Psoas muscle (tissue), 8 donors: ENCODE data around the gene CDC26. TPM values are rescaled to one million over a fixed set of nuclear protein-coding genes. Genes with fewer than 3 reads are reported as not detected.

Source experiments
- ATAC-seq, 4 donors: fragments of 200-7000 bp; cut with Tn5 transposase; one replicate each; pipeline ENCODE4 v1.9.1; 2020; ENCODE audit warnings: moderate library complexity in 3 of 4, mild to moderate bottlenecking in 2 of 4
- DNase-seq, 2 donors: peaks; one replicate each; pipeline ENCODE4 v3.0.0-alpha.2; 2020
- H3K27ac ChIP-seq: fragments of 200-600 bp; one replicate; pipeline ENCODE4 v1.8.0; 2022
- H3K27me3 ChIP-seq, 3 donors: fragments of 200-600 bp in 1 of 3; one replicate each; pipeline versions ENCODE4 v1.6.1 to v1.8.0; 2013 to 2022; ENCODE audit warnings: low read length in 2 of 3, mild to moderate bottlenecking in 2 of 3, moderate library complexity in 1 of 3; ENCODE audit not compliant: insufficient read depth in 3 of 3
- H3K36me3 ChIP-seq, 2 donors: fragments of 200-600 bp in 1 of 2; one replicate each; pipeline versions ENCODE4 v1.6.1 to v1.8.0; 2013 to 2022; ENCODE audit warnings: low read depth in 1 of 2, mild to moderate bottlenecking in 1 of 2, moderate library complexity in 1 of 2; ENCODE audit not compliant: insufficient read depth in 1 of 2
- H3K4me1 ChIP-seq: fragments of 200-600 bp; one replicate; pipeline ENCODE4 v1.8.0; 2022
- H3K4me3 ChIP-seq: fragments of 200-600 bp; one replicate; pipeline ENCODE4 v1.8.0; 2022; ENCODE audit warnings: mild to moderate bottlenecking
- H3K9me3 ChIP-seq: fragments of 200-600 bp; one replicate; pipeline ENCODE4 v1.8.0; 2022
- CTCF ChIP-seq: fragments of 200-600 bp; IDR thresholded peaks from one replicate; pipeline ENCODE4 v1.8.0; 2022; ENCODE audit warnings: antibody characterized with exemption
- WGBS, 3 donors: extraction: QIAGEN DNeasy Blood & Tissue Kit; methylation state at CpG; one replicate each; pipeline versions ENCODE4 v1.1.6 to v1.1.7; 2013; 5-methylcytosine and 5-hydroxymethylcytosine counted together
- intact Hi-C, 2 donors: fragments of 100-400 bp; cut with DNase I; formaldehyde crosslinking; loops; one replicate each; pipeline versions ENCODE4 v1.11.0 to v1.14.2; 2022
- polyA plus RNA-seq, 3 donors: library from polyadenylated mRNA; stranded (reverse); fragments of 200-250 nt; gene quantifications; one replicate each; pipeline ENCODE4 v1.2.3, GENCODE V29; 2013
- total RNA-seq, 4 donors: library from RNA; stranded (reverse); fragmentation: NEBNext Ultra II Directional in 2 of 4; extraction: Animal tissue kit (Norgen Biotek cat#: 25700) in 2 of 4; gene quantifications; one replicate each; pipeline versions ENCODE4 v1.2.1 to v1.2.4, GENCODE V29; 2021 to 2023
- donor health status: healthy with polysubstance abuse.
- donor health status: DM: no; HTN: no; CAD: no; lungs with moderate emphysema.
- donor health status: Bipolar disorder and iron deficiency.
- donor health status: healthy.
- donor health status: DM: yes; HTN: yes; CAD: no.
- donor health status: DM: no; HTN: no; CAD: no.
- donor health status: DM: no; HTN: no; CAD: no.
- donor health status: DM: yes; HTN: yes; CAD: no.

The CDC26 gene
- total and polyA plus RNA-seq, 7 donors, result 22.4 to 112 (median 25.6) TPM

DNA sequence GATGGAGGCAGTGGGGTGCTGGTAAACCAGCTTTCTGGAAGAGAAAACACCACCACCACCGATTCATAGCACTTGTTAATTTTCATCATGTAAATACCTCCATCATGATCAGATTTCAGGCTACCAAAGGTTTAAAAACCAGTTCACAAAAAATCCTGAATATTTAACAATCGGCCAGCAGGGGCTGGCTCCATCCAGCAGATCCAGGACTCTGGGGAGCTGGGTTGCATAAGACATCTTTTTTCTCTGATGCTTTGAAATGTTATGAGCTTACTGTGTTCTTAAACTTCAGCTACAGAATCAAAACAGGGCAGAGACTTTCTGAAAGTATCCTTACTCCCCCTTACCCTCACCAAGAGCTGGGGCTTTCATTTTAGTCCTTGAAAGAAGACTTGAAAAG lies 42.4 kb upstream of the CDC26 start:
- no peak for TF ChIP-seq CTCF
- Histone ChIP-seq H3K27ac (no peak overlapping the region), H3K36me3 (peaks cover 0 to 5% of the 10 kb centered on the region in 2 donors), H3K9me3 (no peaks in the 10 kb centered on the region), H3K27me3 (no peaks in the 10 kb centered on the region), H3K4me1 (no peaks in the 10 kb centered on the region), H3K4me3 (no peak overlapping the region)
- DNase-seq, result no peak
- ATAC-seq, result no peak
- WGBS, 3 donors, result 46 to 62% (median 57%) methylated on average over 2 of the region's 2 CpGs
- intact Hi-C loops, result loop anchor here in 1 of 2 donors (10.0 kb wide), 1 partner anchor 87 kb away; the partner anchor contains the start of gene ALAD

DNA sequence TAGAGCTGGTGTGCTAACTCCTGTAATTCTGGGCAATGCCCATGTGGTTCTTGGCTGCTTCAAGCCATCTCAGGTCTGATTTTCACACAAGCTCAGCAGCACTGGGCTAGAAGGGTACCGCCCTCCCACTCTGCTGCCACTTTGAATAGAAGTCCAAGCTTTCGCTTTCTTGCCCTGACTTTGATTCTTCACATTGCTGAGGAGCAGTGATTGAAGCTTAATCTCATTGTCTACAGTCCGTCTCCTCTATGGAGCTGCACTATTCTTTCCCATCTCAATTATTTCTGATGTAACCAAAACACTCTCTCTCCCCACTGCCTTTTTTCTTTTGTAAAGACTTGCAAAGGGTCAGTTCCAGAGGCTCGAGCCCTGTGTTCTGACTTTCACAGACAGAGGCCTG lies 40.7 kb upstream of the CDC26 start:
- H3K4me3 ChIP-seq, result no peak overlapping the region
- no peaks in the 10 kb centered on the region for H3K27me3 ChIP-seq
- no peaks in the 10 kb centered on the region for H3K9me3 ChIP-seq
- DNase-seq (no peak), ATAC-seq (no peak)
- H3K4me1 ChIP-seq, result no peaks in the 10 kb centered on the region
- no peak overlapping the region for H3K27ac ChIP-seq
- intact Hi-C loops, result loop anchor here in 1 of 2 donors (10.0 kb wide), 1 partner anchor 89 kb away; the partner anchor contains the start of gene ALAD
- H3K36me3 ChIP-seq, result peaks cover 0 to 5% of the 10 kb centered on the region in 2 donors
- TF ChIP-seq CTCF, result no peak
- WGBS, 3 donors, result 88 to 95% (median 92%) methylated on average over 4 of the region's 4 CpGs

DNA sequence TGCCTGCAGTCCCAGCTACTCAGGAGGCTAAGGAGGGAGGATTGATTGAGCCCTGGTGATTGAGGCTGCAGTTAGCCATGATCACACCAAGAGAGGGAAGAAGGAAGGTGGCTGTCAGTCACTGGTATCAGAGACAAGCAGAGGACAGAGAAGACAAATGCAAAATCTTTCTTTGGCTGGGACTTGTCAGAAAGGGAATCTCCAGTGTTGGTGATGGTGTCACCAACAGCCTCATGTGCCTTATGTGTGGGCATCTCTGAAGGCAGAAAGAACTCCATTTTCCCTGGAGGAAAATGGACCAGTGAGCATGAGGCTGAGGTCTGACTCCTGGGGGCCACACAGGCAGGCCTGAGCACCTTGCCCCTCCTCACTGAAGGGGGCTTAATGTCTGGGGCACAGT lies 39.9 kb upstream of the CDC26 start:
- H3K9me3 ChIP-seq, result no peaks in the 10 kb centered on the region
- intact Hi-C loops, result loop anchor here in 1 of 2 donors (10.0 kb wide), 1 partner anchor 90 kb away; the partner anchor contains the start of gene ALAD
- no peak for DNase-seq
- H3K4me3 ChIP-seq, result no peak overlapping the region
- TF ChIP-seq CTCF, result no peak
- peaks cover 0 to 5% of the 10 kb centered on the region in 2 donors for H3K36me3 ChIP-seq
- no peaks in the 10 kb centered on the region for H3K4me1 ChIP-seq
- ATAC-seq, result no peak
- H3K27ac ChIP-seq, result no peak overlapping the region
- H3K27me3 ChIP-seq, result no peaks in the 10 kb centered on the region

DNA sequence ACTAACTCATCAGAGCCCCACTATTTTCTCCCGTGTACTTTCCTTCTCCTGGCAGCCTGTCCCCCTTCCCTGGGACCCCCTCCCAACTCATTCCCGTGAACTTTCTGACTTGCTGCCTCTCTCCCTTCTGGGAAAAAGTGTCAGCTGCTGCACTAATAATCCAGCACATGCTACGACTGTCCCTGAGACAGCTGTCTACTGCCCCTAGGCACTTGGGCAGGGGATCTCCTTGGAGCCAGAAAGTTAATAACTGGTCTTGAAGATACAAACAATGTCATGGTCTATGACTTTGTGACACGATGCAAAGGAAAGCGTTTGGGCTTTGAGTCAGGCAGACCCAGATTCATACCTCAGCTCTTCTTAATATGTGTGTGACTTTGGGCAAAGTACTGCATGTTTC lies 37.9 kb upstream of the CDC26 start:
- peaks cover 0 to 2% of the 10 kb centered on the region in 2 donors for H3K36me3 ChIP-seq
- H3K4me3 ChIP-seq, result no peak overlapping the region
- H3K4me1 ChIP-seq, result no peaks in the 10 kb centered on the region
- TF ChIP-seq CTCF, result no peak
- no peaks in the 10 kb centered on the region for H3K27me3 ChIP-seq
- no peak overlapping the region for H3K27ac ChIP-seq
- 29 to 48% (median 41%) methylated on average over 5 of the region's 5 CpGs for WGBS, 3 donors
- H3K9me3 ChIP-seq, result no peaks in the 10 kb centered on the region
- DNase-seq (no peak), ATAC-seq (no peak)
- intact Hi-C loops, result loop anchor here in 1 of 2 donors (10.0 kb wide), 1 partner anchor 92 kb away; the partner anchor contains the start of gene ALAD

DNA sequence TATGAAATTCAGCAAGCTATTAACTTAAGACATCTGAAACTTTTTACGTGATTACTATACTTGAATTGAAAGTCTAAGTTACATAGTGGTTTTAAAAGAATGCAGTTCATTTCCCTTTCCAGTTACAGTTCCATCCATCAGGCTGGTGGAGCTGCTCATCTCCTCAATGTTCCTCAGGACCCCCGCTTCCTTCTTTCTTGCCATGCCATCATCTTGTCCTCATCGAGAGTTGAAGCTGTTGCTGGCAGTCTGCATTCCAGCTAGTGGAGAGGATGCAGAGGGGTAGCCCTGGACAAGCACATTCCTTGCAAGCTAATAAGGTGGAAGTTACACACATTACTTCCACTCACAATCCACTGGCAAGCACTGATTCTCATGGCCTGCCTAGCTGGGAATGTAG lies 36.6 kb upstream of the CDC26 start:
- Histone ChIP-seq H3K9me3 (no peaks in the 10 kb centered on the region), H3K4me3 (no peak overlapping the region), H3K27me3 (no peaks in the 10 kb centered on the region), H3K36me3 (no peaks in the 10 kb centered on the region), H3K4me1 (no peaks in the 10 kb centered on the region), H3K27ac (no peak overlapping the region)
- DNase-seq (no peak), ATAC-seq (no peak)
- intact Hi-C loops, result loop anchor here in 1 of 2 donors (10.0 kb wide), 1 partner anchor 93 kb away; the partner anchor contains the start of gene ALAD
- 76 to 80% (median 80%) methylated on average over 3 of the region's 3 CpGs for WGBS, 3 donors
- TF ChIP-seq CTCF, result no peak
